K562 (cell line): Measurements from ENCODE around the gene RRP9. TPM values are rescaled to one million over a fixed set of nuclear protein-coding genes. Genes with fewer than 3 reads are reported as not detected.

ENCODE experiments used
- CAMTA2 ChIP-seq: fragments of 250-450 bp; sonication (Bioruptor Pico); conservative IDR thresholded peaks from 2 replicates; pipeline ENCODE4 v1.5.1; 2022
- E2F1 ChIP-seq: sonication (generic); formaldehyde crosslinking; IDR thresholded peaks from 2 replicates; pipeline ENCODE4 v1.8.1; 2023; ENCODE audit warnings: mild to moderate bottlenecking, missing genetic modification reagents, moderate library complexity
- GATAD2A ChIP-seq: fragments of 450-650 bp; IDR thresholded peaks from 2 replicates; pipeline ENCODE4 v1.6.1; 2017
- HDAC1 ChIP-seq, 2 experiments: fragments of 450-650 bp; IDR thresholded peaks; 2 replicates each; pipeline ENCODE4 v1.6.1; 2016 to 2017; ENCODE audit warnings: inconsistent platforms in 1 of 2, mild to moderate bottlenecking in 1 of 2, moderate library complexity in 1 of 2
- HDAC6 ChIP-seq: IDR thresholded peaks from 2 replicates; pipeline ENCODE4 v1.6.1; 2012; ENCODE audit warnings: low read depth, mild to moderate bottlenecking, control low read depth, inconsistent platforms, low read length, moderate library complexity
- HIVEP1 ChIP-seq: fragments of 250-450 bp; sonication (Bioruptor Pico); IDR thresholded peaks from 2 replicates; pipeline ENCODE4 v1.4.0; 2020; ENCODE audit warnings: mild to moderate bottlenecking
- HNRNPH1 ChIP-seq: fragments of 200-400 bp; formaldehyde crosslinking; optimal IDR thresholded peaks from 2 replicates; pipeline ENCODE3; 2017; ENCODE audit warnings: low read depth, mild to moderate bottlenecking, low read length, moderate library complexity
- MEIS2 ChIP-seq: fragments of 450-650 bp; IDR thresholded peaks from 2 replicates; pipeline ENCODE4 v1.6.1; 2014; ENCODE audit warnings: mild to moderate bottlenecking; ENCODE audit not compliant: partially characterized antibody
- MTA2 ChIP-seq: fragments of 450-650 bp; IDR thresholded peaks from 2 replicates; pipeline ENCODE4 v1.6.1; 2016; ENCODE audit warnings: low read depth
- NFE2L1 ChIP-seq: fragments of 450-650 bp; IDR thresholded peaks from 2 replicates; pipeline ENCODE4 v1.6.1; 2016; ENCODE audit warnings: missing genetic modification characterization, low read depth, mild to moderate bottlenecking, missing compliant biosample characterization, moderate library complexity, borderline replicate concordance
- RFX5 ChIP-seq: IDR thresholded peaks from 2 replicates; pipeline ENCODE4 v1.6.1; 2011; ENCODE audit warnings: low read depth, mild to moderate bottlenecking, improper control_type of control experiment, low read length
- SAFB2 ChIP-seq: fragments of 200-400 bp; formaldehyde crosslinking; IDR thresholded peaks from 2 replicates; pipeline ENCODE4 v1.6.1; 2018; ENCODE audit warnings: borderline replicate concordance, low read length, low read depth, moderate library complexity; ENCODE audit not compliant: severe bottlenecking
- SNIP1 ChIP-seq: fragments of 450-650 bp; IDR thresholded peaks from 2 replicates; pipeline ENCODE4 v1.7.1; 2017; ENCODE audit warnings: low read depth, mild to moderate bottlenecking
- SRSF3 ChIP-seq: fragments of 200-400 bp; formaldehyde crosslinking; IDR thresholded peaks from 2 replicates; pipeline ENCODE4 v1.6.1; 2016; ENCODE audit warnings: mild to moderate bottlenecking, low read length, moderate library complexity; ENCODE audit not compliant: insufficient read depth
- TRIM25 ChIP-seq: fragments of 450-650 bp; IDR thresholded peaks from 2 replicates; pipeline ENCODE4 v1.7.0; 2016; ENCODE audit warnings: borderline replicate concordance
- XRCC3 ChIP-seq: fragments of 450-650 bp; IDR thresholded peaks from 2 replicates; pipeline ENCODE4 v1.6.1; 2017; ENCODE audit warnings: mild to moderate bottlenecking, moderate library complexity
- polyA plus RNA-seq, 8 experiments: library from polyadenylated mRNA; depleted of rRNA in 4 of 8; stranded (reverse) in 5 of 8; unstranded in 3 of 8; fragments of >200 nt; fragmentation: Nextera tagmentation in 2 of 8; fragmentation: Illumina TruSeq in 1 of 8; extraction: Ambion mirVana in 2 of 8; extraction: Trizol in 1 of 8; gene quantifications; 2 replicates each; pipeline versions ENCODE4 v1.2.1 to v1.2.3, GENCODE V29; 2011 to 2014; ENCODE audit warnings: inconsistent platforms in 1 of 8, missing spikeins in 1 of 8
- total RNA-seq, 7 experiments: library from RNA; depleted of rRNA in 6 of 7; stranded (reverse); fragments of >200 nt in 6 of 7; fragmentation: Illumina TruSeq in 2 of 7; extraction: Trizol in 2 of 7; gene quantifications; 2 replicates each; pipeline versions ENCODE4 v1.2.1 to v1.2.3, GENCODE V29; 2011 to 2021; ENCODE audit warnings: low replicate concordance in 1 of 7
- TF ChIP-seq, protein P1 (sequence below): IDR thresholded peaks from 3 replicates; pipeline ENCODE4 v1.6.1; 2011; ENCODE audit warnings: borderline replicate concordance, mild to moderate bottlenecking, moderate library complexity; ENCODE audit not compliant: insufficient read length; ENCODE audit errors: extremely low read depth
- TF ChIP-seq, protein P2 (sequence below), 2 experiments: fragments of 450-650 bp in 1 of 2; IDR thresholded peaks; 2 replicates each; pipeline ENCODE4 v1.6.1; 2011 to 2017; ENCODE audit warnings: low read depth in 2 of 2, antibody characterized with exemption in 1 of 2, borderline replicate concordance in 1 of 2, low read length in 1 of 2, mild to moderate bottlenecking in 1 of 2, mixed read lengths in 1 of 2; ENCODE audit not compliant: control insufficient read depth in 1 of 2

The RRP9 gene
- total and polyA plus RNA-seq, 9 of the 15 experiments (the other 6 are each of a cell fraction or from before 2014, with no cell fraction given), result 5.2 to 67.0 (median 45.9) TPM

DNA sequence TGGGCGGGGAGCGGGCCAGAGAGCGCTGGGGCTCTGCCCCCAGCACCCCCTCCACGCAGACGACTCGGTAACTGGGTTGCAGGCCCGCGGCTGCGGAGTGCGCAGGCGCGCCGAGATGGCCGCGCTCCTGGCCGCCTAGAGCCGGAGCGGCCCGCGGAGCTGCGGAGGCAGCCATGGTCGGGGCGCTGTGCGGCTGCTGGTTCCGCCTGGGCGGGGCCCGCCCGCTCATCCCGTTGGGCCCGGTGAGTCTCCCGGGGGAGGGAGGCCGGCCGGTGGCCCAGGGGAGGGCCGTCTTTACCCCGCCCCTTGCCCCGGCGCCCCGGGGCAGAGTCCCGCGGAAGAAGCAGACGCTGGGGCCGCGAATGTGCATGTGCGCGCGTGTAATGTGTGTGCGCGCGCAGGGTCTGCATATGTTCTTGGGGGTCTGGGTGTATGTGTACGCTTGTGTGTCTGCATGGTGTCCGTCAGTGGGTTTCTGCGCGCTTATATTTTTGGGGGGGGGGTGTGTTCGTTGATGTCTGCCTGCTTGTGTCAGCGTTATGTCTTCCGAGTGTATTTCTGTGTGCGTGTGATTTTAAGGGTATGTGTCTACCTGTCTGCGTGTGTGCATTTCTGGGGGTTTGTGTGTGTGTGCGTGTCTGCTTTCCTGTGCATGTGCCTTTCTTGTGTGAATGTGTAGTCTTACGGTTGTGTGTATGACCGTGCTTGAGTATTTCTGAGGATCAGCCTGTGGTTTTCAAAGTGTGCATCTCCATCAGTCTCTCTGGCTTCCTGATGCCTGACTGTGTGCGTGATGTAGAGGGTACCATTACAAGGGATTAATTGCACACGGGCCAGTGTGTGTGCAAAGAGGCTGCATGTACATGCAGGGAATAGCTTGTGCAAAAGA is 33.5 kb upstream of the RRP9 start, which contains the start of gene ABHD14A (continued):
- TF ChIP-seq, protein P1, sequence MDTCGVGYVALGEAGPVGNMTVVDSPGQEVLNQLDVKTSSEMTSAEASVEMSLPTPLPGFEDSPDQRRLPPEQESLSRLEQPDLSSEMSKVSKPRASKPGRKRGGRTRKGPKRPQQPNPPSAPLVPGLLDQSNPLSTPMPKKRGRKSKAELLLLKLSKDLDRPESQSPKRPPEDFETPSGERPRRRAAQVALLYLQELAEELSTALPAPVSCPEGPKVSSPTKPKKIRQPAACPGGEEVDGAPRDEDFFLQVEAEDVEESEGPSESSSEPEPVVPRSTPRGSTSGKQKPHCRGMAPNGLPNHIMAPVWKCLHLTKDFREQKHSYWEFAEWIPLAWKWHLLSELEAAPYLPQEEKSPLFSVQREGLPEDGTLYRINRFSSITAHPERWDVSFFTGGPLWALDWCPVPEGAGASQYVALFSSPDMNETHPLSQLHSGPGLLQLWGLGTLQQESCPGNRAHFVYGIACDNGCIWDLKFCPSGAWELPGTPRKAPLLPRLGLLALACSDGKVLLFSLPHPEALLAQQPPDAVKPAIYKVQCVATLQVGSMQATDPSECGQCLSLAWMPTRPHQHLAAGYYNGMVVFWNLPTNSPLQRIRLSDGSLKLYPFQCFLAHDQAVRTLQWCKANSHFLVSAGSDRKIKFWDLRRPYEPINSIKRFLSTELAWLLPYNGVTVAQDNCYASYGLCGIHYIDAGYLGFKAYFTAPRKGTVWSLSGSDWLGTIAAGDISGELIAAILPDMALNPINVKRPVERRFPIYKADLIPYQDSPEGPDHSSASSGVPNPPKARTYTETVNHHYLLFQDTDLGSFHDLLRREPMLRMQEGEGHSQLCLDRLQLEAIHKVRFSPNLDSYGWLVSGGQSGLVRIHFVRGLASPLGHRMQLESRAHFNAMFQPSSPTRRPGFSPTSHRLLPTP, result no peak
- TF ChIP-seq MTA2, result no peak
- TF ChIP-seq E2F1, result no peak
- TF ChIP-seq, protein P2, sequence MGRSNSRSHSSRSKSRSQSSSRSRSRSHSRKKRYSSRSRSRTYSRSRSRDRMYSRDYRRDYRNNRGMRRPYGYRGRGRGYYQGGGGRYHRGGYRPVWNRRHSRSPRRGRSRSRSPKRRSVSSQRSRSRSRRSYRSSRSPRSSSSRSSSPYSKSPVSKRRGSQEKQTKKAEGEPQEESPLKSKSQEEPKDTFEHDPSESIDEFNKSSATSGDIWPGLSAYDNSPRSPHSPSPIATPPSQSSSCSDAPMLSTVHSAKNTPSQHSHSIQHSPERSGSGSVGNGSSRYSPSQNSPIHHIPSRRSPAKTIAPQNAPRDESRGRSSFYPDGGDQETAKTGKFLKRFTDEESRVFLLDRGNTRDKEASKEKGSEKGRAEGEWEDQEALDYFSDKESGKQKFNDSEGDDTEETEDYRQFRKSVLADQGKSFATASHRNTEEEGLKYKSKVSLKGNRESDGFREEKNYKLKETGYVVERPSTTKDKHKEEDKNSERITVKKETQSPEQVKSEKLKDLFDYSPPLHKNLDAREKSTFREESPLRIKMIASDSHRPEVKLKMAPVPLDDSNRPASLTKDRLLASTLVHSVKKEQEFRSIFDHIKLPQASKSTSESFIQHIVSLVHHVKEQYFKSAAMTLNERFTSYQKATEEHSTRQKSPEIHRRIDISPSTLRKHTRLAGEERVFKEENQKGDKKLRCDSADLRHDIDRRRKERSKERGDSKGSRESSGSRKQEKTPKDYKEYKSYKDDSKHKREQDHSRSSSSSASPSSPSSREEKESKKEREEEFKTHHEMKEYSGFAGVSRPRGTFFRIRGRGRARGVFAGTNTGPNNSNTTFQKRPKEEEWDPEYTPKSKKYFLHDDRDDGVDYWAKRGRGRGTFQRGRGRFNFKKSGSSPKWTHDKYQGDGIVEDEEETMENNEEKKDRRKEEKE (IDR thresholded peaks at IDR 0.05; ENCODE audit: borderline replicate concordance in 1 of 2, control insufficient read depth in 1 of 2, low read depth in 2 of 2, low read length in 1 of 2), result no peak
- TF ChIP-seq SAFB2, result no peak
- peak in 1 of 2 experiments; percentile 64; a peak in 2 of 4 replicates for TF ChIP-seq HDAC1 (IDR thresholded peaks at IDR 0.05)
- no peak for TF ChIP-seq SNIP1
- no peak for TF ChIP-seq TRIM25
- no peak for TF ChIP-seq HNRNPH1
- TF ChIP-seq MEIS2, result no peak
- no peak for TF ChIP-seq SRSF3
- TF ChIP-seq GATAD2A, result no peak
- TF ChIP-seq CAMTA2 (CRISPR knock-in tag), result no peak
- no peak for TF ChIP-seq HDAC6
- TF ChIP-seq RFX5, result no peak
- TF ChIP-seq NFE2L1 (tag), result no peak
- no peak for TF ChIP-seq HIVEP1 (CRISPR knock-in tag)
- no peak for TF ChIP-seq XRCC3
